HEK293 (cell line): Measurements from ENCODE around the gene PTPRN2.

ENCODE experiments used
- CTCF ChIA-PET: fragments of 350-600 bp; formaldehyde crosslinking; extraction: SDS; loops from one replicate; lab custom pipeline; 2021; ENCODE audit warnings: antibody characterized with exemption; lab: Yijun Ruan, JAX
- POLR2A ChIA-PET: fragments of 300-600 bp; formaldehyde crosslinking; extraction: SDS; loops from one replicate; lab custom pipeline; 2020; ENCODE audit warnings: antibody characterized with exemption, inconsistent platforms; lab: Yijun Ruan, JAX
- H3K27ac ChIP-seq: fragments of 200-500 bp; sonication (Bioruptor generic); 2 replicates; pipeline ENCODE4 v1.5.1; 2014; ENCODE audit warnings: low read depth, low read length, control low read depth, inconsistent platforms; ENCODE audit errors: extremely low read depth
- H3K36me3 ChIP-seq, 2 experiments: fragments of 200-500 bp in 1 of 2; sonication (Bioruptor generic) in 1 of 2; 1 replicate in 1 of 2; 2 replicates in 1 of 2; pipeline ENCODE4 v1.5.1; 2014 to 2017; ENCODE audit warnings: inconsistent platforms in 2 of 2, low read length in 2 of 2; ENCODE audit not compliant: control insufficient read depth in 2 of 2, insufficient read depth in 1 of 2
- H3K4me1 ChIP-seq: fragments of 200-500 bp; sonication (Bioruptor generic); 2 replicates; pipeline ENCODE4 v1.5.1; 2014; ENCODE audit warnings: mild to moderate bottlenecking, low read length, inconsistent platforms; ENCODE audit not compliant: control insufficient read depth, insufficient read depth
- H3K4me3 ChIP-seq: 2 replicates; pipeline ENCODE4 v1.5.1; 2011; ENCODE audit warnings: low read depth, mild to moderate bottlenecking, control low read depth, low read length, moderate library complexity
- H3K9me3 ChIP-seq: fragments of 200-500 bp; sonication (Bioruptor generic); 2 replicates; pipeline ENCODE4 v1.5.1; 2014; ENCODE audit warnings: low read depth, low read length, inconsistent platforms; ENCODE audit not compliant: control insufficient read depth, insufficient read depth
- GFI1B ChIP-seq: fragments of 450-650 bp; formaldehyde crosslinking; IDR thresholded peaks from 2 replicates; pipeline ENCODE4 v1.5.1; 2016; ENCODE audit warnings: missing biosample characterization, missing genetic modification characterization
- GLI4 ChIP-seq: fragments of 450-650 bp; formaldehyde crosslinking; IDR thresholded peaks from 2 replicates; pipeline ENCODE4 v1.5.1; 2016; ENCODE audit warnings: missing biosample characterization, missing genetic modification characterization
- HIC1 ChIP-seq: fragments of 450-650 bp; formaldehyde crosslinking; IDR thresholded peaks from 2 replicates; pipeline ENCODE4 v1.5.1; 2016; ENCODE audit warnings: missing biosample characterization, missing genetic modification characterization
- HOXA7 ChIP-seq: sonication (generic); formaldehyde crosslinking; IDR thresholded peaks from 2 replicates; pipeline ENCODE4 v1.8.1; 2022; ENCODE audit warnings: missing genetic modification reagents, borderline replicate concordance
- KLF9 ChIP-seq: fragments of 450-650 bp; formaldehyde crosslinking; IDR thresholded peaks from 2 replicates; pipeline ENCODE4 v1.5.1; 2016; ENCODE audit warnings: missing biosample characterization, missing genetic modification characterization, low read depth
- PRDM4 ChIP-seq: fragments of 450-650 bp; formaldehyde crosslinking; IDR thresholded peaks from 2 replicates; pipeline ENCODE4 v1.5.1; 2017; ENCODE audit warnings: missing biosample characterization, missing genetic modification characterization
- SETDB1 ChIP-seq: IDR thresholded peaks from one replicate; pipeline ENCODE4 v1.6.1; 2017; ENCODE audit warnings: mild to moderate bottlenecking, low read length, moderate library complexity, mixed read lengths; ENCODE audit not compliant: insufficient read length
- SP2 ChIP-seq: fragments of 450-650 bp; formaldehyde crosslinking; IDR thresholded peaks from 2 replicates; pipeline ENCODE4 v1.5.1; 2016; ENCODE audit warnings: missing biosample characterization, missing genetic modification characterization
- WT1 ChIP-seq: fragments of 450-650 bp; formaldehyde crosslinking; IDR thresholded peaks from 2 replicates; pipeline ENCODE4 v1.5.1; 2016; ENCODE audit warnings: missing biosample characterization, missing genetic modification characterization
- ZBTB1 ChIP-seq: fragments of 450-650 bp; formaldehyde crosslinking; IDR thresholded peaks from 2 replicates; pipeline ENCODE4 v1.5.1; 2016; ENCODE audit warnings: missing biosample characterization, missing genetic modification characterization
- ZBTB11 ChIP-seq: fragments of 450-650 bp; formaldehyde crosslinking; conservative IDR thresholded peaks from 2 replicates; pipeline ENCODE4 v1.5.1; 2016; ENCODE audit warnings: low read depth, missing biosample characterization, missing genetic modification characterization
- ZBTB21 ChIP-seq: fragments of 450-650 bp; formaldehyde crosslinking; IDR thresholded peaks from 2 replicates; pipeline ENCODE4 v1.5.1; 2017; ENCODE audit warnings: missing biosample characterization, missing genetic modification characterization
- ZBTB26 ChIP-seq: fragments of 450-650 bp; formaldehyde crosslinking; optimal IDR thresholded peaks from 2 replicates; pipeline ENCODE3; 2016; ENCODE audit warnings: missing biosample characterization, mild to moderate bottlenecking, missing genetic modification characterization
- ZNF132 ChIP-seq: fragments of 450-650 bp; formaldehyde crosslinking; IDR thresholded peaks from 2 replicates; pipeline ENCODE4 v1.5.1; 2017; ENCODE audit warnings: missing biosample characterization, missing genetic modification characterization, borderline replicate concordance
- ZNF133 ChIP-seq: fragments of 450-650 bp; formaldehyde crosslinking; IDR thresholded peaks from 2 replicates; pipeline ENCODE4 v1.5.1; 2016; ENCODE audit warnings: missing biosample characterization, missing genetic modification characterization
- ZNF138 ChIP-seq: fragments of 450-650 bp; formaldehyde crosslinking; IDR thresholded peaks from 2 replicates; pipeline ENCODE4 v1.5.1; 2016; ENCODE audit warnings: missing biosample characterization, missing genetic modification characterization, borderline replicate concordance
- ZNF157 ChIP-seq: fragments of 450-650 bp; formaldehyde crosslinking; IDR thresholded peaks from 2 replicates; pipeline ENCODE4 v1.5.1; 2016; ENCODE audit warnings: missing biosample characterization, missing genetic modification characterization
- ZNF184 ChIP-seq: fragments of 450-650 bp; IDR thresholded peaks from 2 replicates; pipeline ENCODE4 v1.5.1; 2018; ENCODE audit warnings: missing biosample characterization, mild to moderate bottlenecking, missing genetic modification characterization
- ZNF292 ChIP-seq: fragments of 450-650 bp; formaldehyde crosslinking; IDR thresholded peaks from 2 replicates; pipeline ENCODE4 v1.5.1; 2016; ENCODE audit warnings: low read depth, missing biosample characterization, missing genetic modification characterization, borderline replicate concordance
- ZNF473 ChIP-seq: fragments of 450-650 bp; formaldehyde crosslinking; IDR thresholded peaks from 2 replicates; pipeline ENCODE4 v1.5.1; 2017; ENCODE audit warnings: missing biosample characterization, missing genetic modification characterization
- ZNF510 ChIP-seq: fragments of 450-650 bp; formaldehyde crosslinking; IDR thresholded peaks from 2 replicates; pipeline ENCODE4 v1.5.1; 2018; ENCODE audit warnings: mild to moderate bottlenecking, missing genetic modification characterization, missing biosample characterization; ENCODE audit not compliant: insufficient replicate concordance
- ZNF560 ChIP-seq: fragments of 450-650 bp; formaldehyde crosslinking; IDR thresholded peaks from 2 replicates; pipeline ENCODE4 v1.5.1; 2017; ENCODE audit warnings: missing biosample characterization, missing genetic modification characterization, borderline replicate concordance
- ZNF600 ChIP-seq: fragments of 450-650 bp; formaldehyde crosslinking; IDR thresholded peaks from 2 replicates; pipeline ENCODE4 v1.5.1; 2016; ENCODE audit warnings: missing biosample characterization, missing genetic modification characterization
- ZNF785 ChIP-seq: fragments of 450-650 bp; formaldehyde crosslinking; IDR thresholded peaks from 2 replicates; pipeline ENCODE4 v1.5.1; 2016; ENCODE audit warnings: missing biosample characterization, missing genetic modification characterization
- ZNF843 ChIP-seq: fragments of 450-650 bp; formaldehyde crosslinking; IDR thresholded peaks from 2 replicates; pipeline ENCODE4 v1.5.1; 2016; ENCODE audit warnings: missing biosample characterization, missing genetic modification characterization
- ZSCAN23 ChIP-seq: fragments of 450-650 bp; formaldehyde crosslinking; IDR thresholded peaks from 2 replicates; pipeline ENCODE4 v1.5.1; 2016; ENCODE audit warnings: missing biosample characterization, missing genetic modification characterization

Gene PTPRN2

GRCh38 chr7:157890921-157891401, 696.7 kb downstream of the PTPRN2 start (continued):
- no peak for TF ChIP-seq GFI1B (tag by site-specific recombination)
- no peak for TF ChIP-seq ZBTB11 (tag by site-specific recombination)
- TF ChIP-seq ZNF132 (tag by site-specific recombination), result no peak
- TF ChIP-seq SP2 (tag by site-specific recombination), result no peak
- no peak for TF ChIP-seq WT1
- no peak for TF ChIP-seq ZSCAN23
- TF ChIP-seq PRDM4 (tag by site-specific recombination), result no peak

- no peaks in the 10 kb centered on the region for H3K9me3 ChIP-seq
- TF ChIP-seq ZNF184 (tag by site-specific recombination), result no peak
- TF ChIP-seq SETDB1, result peak; percentile 70
- no peak overlapping the region for H3K27ac ChIP-seq
- ChIA-PET CTCF (no interaction called here), POLR2A (no interaction called here)
- H3K36me3 ChIP-seq, result no peaks in the 10 kb centered on the region
- no peaks in the 10 kb centered on the region for H3K4me1 ChIP-seq
- H3K4me3 ChIP-seq, result no peak overlapping the region
These were observed 698.1 kb downstream of the PTPRN2 start for GRCh38 chr7:157889480-157889879.

GRCh38 chr7:157888579-157888978, 699.0 kb downstream of the PTPRN2 start:
- H3K4me3 ChIP-seq, result no peak overlapping the region
- ChIA-PET POLR2A (no interaction called here), CTCF (no interaction called here)
- H3K36me3 ChIP-seq, result no peaks in the 10 kb centered on the region
- no peaks in the 10 kb centered on the region for H3K9me3 ChIP-seq
- no peak overlapping the region for H3K27ac ChIP-seq
- no peaks in the 10 kb centered on the region for H3K4me1 ChIP-seq
- no peak for TF ChIP-seq HOXA7 (CRISPR knock-in tag)
- no peak for TF ChIP-seq ZNF292 (tag by site-specific recombination)
- TF ChIP-seq ZBTB26, result no peak
- no peak for TF ChIP-seq ZNF157 (tag by site-specific recombination)
- TF ChIP-seq KLF9 (tag by site-specific recombination), result no peak
- no peak for TF ChIP-seq ZNF133 (tag by site-specific recombination)
- TF ChIP-seq GLI4 (tag by site-specific recombination), result no peak
- no peak for TF ChIP-seq ZNF473 (tag by site-specific recombination)
- TF ChIP-seq ZNF510 (tag by site-specific recombination), result no peak
- TF ChIP-seq ZNF843, result no peak
- no peak for TF ChIP-seq ZBTB21 (tag by site-specific recombination)
- no peak for TF ChIP-seq ZNF138
- TF ChIP-seq ZNF785 (tag by site-specific recombination), result no peak
- TF ChIP-seq ZNF560, result no peak
- TF ChIP-seq ZNF600 (tag by site-specific recombination), result no peak
- no peak for TF ChIP-seq GFI1B (tag by site-specific recombination)
- TF ChIP-seq ZBTB1 (tag by site-specific recombination), result no peak
- TF ChIP-seq HIC1 (tag by site-specific recombination), result no peak
